ENCODE results near the gene VAT1. TPM values are rescaled to one million over a fixed set of nuclear protein-coding genes. Genes with fewer than 3 reads are reported as not detected.
A peak's percentile ranks its signal among the peaks of the same experiment; 100 is the strongest.

Gene VAT1
- total and polyA plus RNA-seq, 2 of the 13 experiments (the other 11 are each of a cell fraction or from before 2014, with no cell fraction given): 143 to 205 TPM

GRCh38 chr17:43020789-43021740, 1.1 kb downstream of the VAT1 start (continued):
- TF ChIP-seq ZNF558 (CRISPR knock-in tag; IDR thresholded peaks at IDR 0.05; ENCODE audit: borderline replicate concordance) (peak; percentile 85), ZNF710 (CRISPR knock-in tag; IDR thresholded peaks at IDR 0.05; ENCODE audit: borderline replicate concordance) (0 out of 2 replicates have a peak, but pooled peaks have one; percentile 47), ZNF772 (CRISPR knock-in tag; IDR thresholded peaks at IDR 0.05) (peak; percentile 16; the same call in 1 of the 2 replicates), ZNF343 (CRISPR knock-in tag; IDR thresholded peaks at IDR 0.05) (0 out of 2 replicates have a peak, but pooled peaks have one; percentile 17), HNF1B (CRISPR knock-in tag; IDR thresholded peaks at IDR 0.05) (peak; percentile 72; the same call in 1 of the 2 replicates), KDM3A (CRISPR knock-in tag; IDR thresholded peaks at IDR 0.05; ENCODE audit: low read depth) (peak; percentile 66; the same call in 1 of the 2 replicates), SRSF1 (optimal IDR thresholded peaks at IDR 0.05; ENCODE audit: low read depth, low read length) (peak; percentile 97), HIC2 (CRISPR knock-in tag; IDR thresholded peaks at IDR 0.05; ENCODE audit: low read depth) (no peak), TBX2 (CRISPR knock-in tag; IDR thresholded peaks at IDR 0.05; ENCODE audit: borderline replicate concordance) (peak; percentile 57; the same call in 1 of the 2 replicates), ARHGAP35 (CRISPR knock-in tag; IDR thresholded peaks at IDR 0.05; ENCODE audit: borderline replicate concordance) (0 out of 2 replicates have a peak, but pooled peaks have one; percentile 64), MBD4 (IDR thresholded peaks at IDR 0.05; ENCODE audit: borderline replicate concordance, low read length) (no peak), ZNF382 (CRISPR knock-in tag; IDR thresholded peaks at IDR 0.05; ENCODE audit: borderline replicate concordance) (no peak), ZBTB42 (CRISPR knock-in tag; IDR thresholded peaks at IDR 0.05) (no peak), ZNF350 (CRISPR knock-in tag; IDR thresholded peaks at IDR 0.05; ENCODE audit: borderline replicate concordance, low read depth) (peak; percentile 73; the same call in 1 of the 2 replicates), RXRB (CRISPR knock-in tag; IDR thresholded peaks at IDR 0.05; ENCODE audit: borderline replicate concordance) (0 out of 2 replicates have a peak, but pooled peaks have one; percentile 26), ZNF746 (CRISPR knock-in tag; IDR thresholded peaks at IDR 0.05) (peak; percentile 51; the same call in 1 of the 2 replicates), TP53 (CRISPR knock-in tag; conservative IDR thresholded peaks at IDR 0.05) (no peak), ATF7-NPFF (CRISPR knock-in tag; IDR thresholded peaks at IDR 0.05; ENCODE audit: low read depth) (no peak), ZSCAN5A (CRISPR knock-in tag; IDR thresholded peaks at IDR 0.05; ENCODE audit: borderline replicate concordance) (no peak)
